Measurements from ENCODE around the gene SIAH1.
"Not testable (repeated sequence)": the region's sequence is repeated elsewhere in the genome, so short reads cannot be mapped to it uniquely, and the experiment has no call there.

SIAH1 gene, protein sequence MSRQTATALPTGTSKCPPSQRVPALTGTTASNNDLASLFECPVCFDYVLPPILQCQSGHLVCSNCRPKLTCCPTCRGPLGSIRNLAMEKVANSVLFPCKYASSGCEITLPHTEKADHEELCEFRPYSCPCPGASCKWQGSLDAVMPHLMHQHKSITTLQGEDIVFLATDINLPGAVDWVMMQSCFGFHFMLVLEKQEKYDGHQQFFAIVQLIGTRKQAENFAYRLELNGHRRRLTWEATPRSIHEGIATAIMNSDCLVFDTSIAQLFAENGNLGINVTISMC

DNA sequence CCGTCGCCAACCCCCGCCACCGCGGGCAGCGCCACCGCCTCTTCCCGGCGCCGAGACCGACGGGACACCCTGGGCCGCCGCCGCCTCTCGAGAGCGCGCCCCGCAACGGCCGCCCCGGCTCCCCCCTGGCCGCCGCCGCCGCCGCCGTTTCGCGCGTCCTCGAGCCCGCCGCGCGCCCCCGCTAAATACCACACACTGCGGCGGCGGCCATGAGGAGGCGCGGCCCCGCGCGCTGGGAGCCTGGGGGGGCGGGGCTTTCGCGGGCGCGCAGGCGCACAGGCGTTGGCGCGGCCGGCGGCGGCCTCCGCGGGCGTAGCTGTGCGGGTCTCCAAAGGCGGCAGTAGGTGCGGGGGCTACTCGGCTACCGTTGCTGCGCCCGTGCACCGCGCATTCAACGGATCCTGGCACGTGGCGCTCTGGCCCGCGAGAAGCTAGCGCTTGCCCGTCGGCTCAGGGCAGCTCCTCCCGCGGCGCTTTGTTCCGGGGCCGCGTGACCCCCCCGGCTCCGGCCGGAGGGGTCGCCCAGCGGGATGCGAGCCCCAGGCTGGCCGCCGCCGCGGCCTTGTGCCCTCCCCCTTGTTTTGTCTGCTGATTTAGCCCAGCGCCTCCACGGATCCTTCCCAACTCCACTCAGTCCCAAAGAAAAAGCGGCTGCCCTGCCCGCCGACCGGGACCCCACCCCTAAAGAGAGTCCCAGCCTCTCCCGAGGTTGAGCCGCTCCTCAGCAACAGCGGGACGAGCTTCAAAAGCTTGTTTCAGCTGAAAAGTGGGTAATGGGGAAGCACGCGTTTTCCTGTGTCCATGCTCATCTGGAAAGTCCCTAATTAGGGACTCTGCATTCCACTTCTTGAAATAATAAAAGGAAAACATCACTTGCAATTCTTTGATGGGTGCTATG, at the start of gene SIAH1:
TSS of gene SIAH1 (minus strand) at position 161 of the 898 bp plus-strand sequence. CDS start 22,985 bp downstream, outside the sequence.
- DNase-seq (ENCODE audit: low spot score), result peak; percentile 83

DNA sequence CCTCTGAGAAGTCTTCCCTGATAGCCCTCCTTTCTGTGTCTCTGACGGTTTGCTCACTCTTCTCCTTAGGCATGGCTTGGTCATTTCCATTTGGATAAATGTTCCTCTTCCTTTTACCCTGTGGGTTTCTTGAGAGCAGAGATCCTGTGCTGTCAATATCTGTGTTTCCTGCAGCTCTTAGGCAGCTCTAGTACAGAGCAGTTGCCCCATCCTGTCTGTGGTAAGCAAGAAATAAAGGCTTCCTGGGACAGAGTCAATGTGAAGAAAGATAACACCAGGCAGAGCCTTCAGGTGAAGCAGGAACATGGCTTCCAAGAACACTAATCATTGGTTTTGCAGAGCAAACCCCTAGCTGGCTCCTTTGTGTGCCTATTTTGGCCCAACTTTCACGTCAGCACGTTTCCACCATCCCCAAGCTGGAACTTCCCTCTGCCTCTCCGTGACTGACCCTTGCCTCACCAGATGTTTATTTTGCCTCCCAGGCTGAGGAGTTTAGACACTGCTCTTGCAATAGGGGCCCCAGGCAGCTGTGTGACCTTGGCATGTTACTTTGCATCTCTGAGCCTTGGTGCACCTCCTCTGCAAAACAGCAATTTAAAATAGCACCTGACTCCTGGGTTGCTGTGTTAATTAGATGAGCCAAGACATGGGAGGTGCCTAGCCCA, 49.6 kb upstream of the SIAH1 start:
- no peak for DNase-seq (ENCODE audit: low spot score)

GRCh38 chr16:48433850-48434530, 48.8 kb upstream of the SIAH1 start:
- no peak for DNase-seq (ENCODE audit: low spot score)

- no peak for DNase-seq (ENCODE audit: low spot score)
These were observed 48.1 kb upstream of the SIAH1 start for GRCh38 chr16:48433116-48433849.

GRCh38 chr16:48432136-48432535, 46.9 kb upstream of the SIAH1 start:
- no peak for DNase-seq (ENCODE audit: low spot score)

GRCh38 chr16:48430890-48431289, 45.7 kb upstream of the SIAH1 start:
- DNase-seq (ENCODE audit: low spot score), result no peak

DNA sequence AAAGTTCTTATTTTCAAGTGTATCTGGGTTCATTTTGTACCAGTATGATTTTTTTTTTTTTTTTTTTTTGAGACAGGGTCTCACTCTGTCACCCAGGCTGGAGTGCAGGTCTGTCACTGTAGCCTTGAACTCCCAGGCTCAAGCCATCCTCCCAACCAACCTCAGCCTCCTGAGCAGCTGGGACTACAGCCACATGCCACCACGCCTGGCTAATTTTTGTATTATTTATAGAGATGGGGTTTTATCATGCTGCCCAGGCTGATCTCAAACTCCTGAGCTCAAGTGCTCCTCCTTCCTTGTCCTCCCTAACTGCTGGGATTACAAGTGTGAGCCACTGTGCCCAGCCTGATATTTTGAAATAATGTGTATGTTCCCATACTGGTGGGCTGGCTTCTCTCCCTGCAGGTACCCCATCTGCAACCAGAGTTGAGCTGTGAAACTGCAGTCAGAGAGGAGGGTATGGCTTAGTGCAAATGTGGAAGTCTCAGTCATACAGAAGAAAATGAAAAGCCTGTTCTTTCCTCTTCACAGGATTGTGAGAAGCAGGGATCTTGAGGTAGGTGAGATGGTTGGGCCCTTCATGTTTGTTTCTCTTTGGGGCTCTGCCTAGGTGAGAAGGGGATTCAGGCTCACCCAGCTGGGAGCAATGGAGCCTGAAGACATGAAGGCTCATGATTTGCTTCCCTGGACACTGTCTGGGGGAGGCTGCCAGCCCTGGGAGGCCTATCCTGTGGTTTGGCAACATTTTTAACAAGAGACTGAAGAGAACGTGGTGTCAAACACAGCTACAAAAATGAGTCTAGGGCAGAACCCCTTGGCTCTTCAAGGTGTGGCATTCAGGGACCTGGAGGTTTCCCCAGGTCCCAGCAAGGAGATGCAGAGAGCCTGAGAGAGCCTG, 41.3 kb upstream of the SIAH1 start:
- no peak for DNase-seq (ENCODE audit: low spot score)

- DNase-seq (ENCODE audit: low spot score), result no peak
These were observed 37.3 kb upstream of the SIAH1 start for GRCh38 chr16:48422537-48422936.

GRCh38 chr16:48421741-48422140, 36.5 kb upstream of the SIAH1 start:
- DNase-seq (ENCODE audit: low spot score), result no peak

GRCh38 chr16:48420437-48420836, 35.2 kb upstream of the SIAH1 start:
- DNase-seq (ENCODE audit: low spot score), result no peak

GRCh38 chr16:48416617-48417016, 31.4 kb upstream of the SIAH1 start:
- not testable (repeated sequence) for DNase-seq (ENCODE audit: low spot score)

DNA sequence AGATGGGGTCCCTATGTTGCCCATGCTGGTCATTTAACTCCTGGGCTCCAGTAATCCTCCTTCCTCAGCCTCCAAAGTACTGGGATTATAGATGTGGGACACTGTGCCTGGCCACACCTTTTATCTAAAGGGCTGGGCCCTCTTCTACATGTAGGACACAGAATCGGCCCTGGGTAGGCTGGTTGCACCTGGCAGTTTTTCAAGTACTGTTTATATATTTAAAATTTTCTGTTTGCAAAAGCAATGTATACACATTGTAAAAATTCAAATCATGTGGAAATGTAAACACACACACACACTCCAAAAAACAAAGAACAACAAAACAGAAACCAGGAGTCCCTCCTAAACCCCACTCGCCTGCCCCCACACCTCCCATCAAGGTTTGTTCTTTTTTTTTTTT, 28.1 kb upstream of the SIAH1 start:
- DNase-seq (ENCODE audit: low spot score), result no peak

DNA sequence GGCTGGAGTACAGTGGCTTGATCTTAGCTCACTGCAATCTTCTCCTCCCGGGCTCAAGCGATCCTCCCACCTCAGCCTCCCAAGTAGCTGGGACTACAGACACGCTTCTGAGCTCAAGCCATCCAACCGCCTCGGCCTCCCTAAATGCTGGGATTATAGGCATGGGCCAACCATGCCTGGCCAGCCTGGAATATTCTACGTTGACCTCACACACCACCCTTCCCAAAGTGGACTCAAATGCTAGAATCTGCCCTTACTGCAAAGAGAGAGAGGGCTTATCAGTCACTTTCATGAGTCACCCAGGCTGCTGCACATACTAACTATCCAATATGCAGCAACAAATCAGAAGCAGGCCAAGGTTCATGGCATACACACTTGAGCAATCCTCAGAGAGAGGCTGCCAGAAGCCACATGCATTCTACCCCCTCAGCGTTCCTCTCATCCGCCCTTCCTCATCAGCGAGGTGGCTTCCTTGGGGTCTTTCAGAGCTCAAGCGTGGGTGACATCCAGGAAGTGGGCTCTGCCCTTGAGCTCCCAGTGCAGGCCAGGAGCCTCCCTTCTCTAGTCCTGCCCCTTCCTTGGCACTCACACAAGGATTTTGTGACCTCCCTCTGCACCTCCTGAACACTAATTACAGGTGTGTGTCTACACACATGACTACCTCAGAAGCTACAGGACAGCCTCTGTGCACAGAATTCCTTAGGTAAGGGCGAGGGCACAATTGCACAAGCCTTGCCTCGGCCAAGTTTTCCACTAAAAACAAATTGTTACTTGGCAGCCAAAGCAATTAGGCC, 24.8 kb upstream of the SIAH1 start:
- no peak for DNase-seq (ENCODE audit: low spot score)

GRCh38 chr16:48408688-48409087, 23.5 kb upstream of the SIAH1 start:
- DNase-seq (ENCODE audit: low spot score), result no peak

GRCh38 chr16:48405907-48406306, 20.7 kb upstream of the SIAH1 start:
- DNase-seq (ENCODE audit: low spot score), result no peak

DNA sequence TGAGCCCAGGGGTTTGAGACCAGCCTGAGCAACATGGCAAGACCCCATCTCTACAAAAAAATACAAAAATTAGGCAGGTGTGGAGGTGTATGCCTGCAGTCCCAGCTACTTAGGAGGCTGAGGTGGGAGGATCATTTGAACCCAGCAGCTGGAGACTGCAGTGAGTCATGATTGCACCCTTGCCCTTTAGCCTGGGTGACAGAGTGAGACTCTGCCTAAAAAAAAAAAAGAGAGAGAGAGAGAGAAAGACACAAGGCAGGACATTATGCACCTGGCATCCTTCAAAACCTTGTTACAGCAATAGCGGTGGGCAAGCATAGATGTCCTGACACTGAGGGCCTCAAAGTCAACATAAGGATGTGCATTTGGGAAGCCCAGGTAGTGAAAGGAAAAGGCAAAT, 19.9 kb upstream of the SIAH1 start:
- DNase-seq (ENCODE audit: low spot score), result no peak

GRCh38 chr16:48402547-48402946, 17.3 kb upstream of the SIAH1 start:
- not testable (repeated sequence) for DNase-seq (ENCODE audit: low spot score)

DNA sequence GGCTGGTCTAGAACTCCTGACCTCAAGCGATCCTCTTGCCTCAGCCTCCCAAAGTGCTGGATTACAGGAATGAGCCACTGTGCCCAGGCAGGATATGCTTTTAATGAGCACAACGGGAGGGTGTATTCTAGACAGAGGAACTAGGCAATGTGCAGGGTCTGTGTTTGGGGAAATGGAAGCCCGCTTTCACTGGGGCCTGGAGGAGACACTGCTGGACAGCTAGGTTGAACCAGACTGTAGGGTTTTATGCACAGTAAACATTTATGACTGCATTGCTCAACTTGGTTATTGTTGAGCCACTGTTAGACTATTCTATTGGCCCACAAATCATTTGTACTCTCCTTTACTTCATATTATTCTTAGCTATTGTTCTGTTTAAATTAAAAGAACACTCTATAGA, 10.2 kb upstream of the SIAH1 start:
- DNase-seq (ENCODE audit: low spot score), result no peak

DNA sequence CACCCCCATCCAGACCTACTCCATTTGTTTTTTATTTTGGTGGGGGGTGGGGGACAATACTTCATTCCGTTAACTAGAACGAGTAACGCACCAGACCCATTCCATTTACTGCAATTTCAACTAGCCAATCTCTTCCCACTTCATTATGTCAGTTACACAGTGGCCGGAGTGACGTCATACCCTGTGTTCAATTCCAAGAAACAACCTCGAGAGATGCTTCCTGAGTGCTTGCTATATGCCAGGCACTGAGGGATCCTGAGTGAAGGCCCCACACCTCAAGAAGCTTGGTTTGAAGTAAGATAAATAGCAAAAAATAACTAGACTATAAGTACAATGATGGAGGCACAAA, 9.1 kb upstream of the SIAH1 start:
- no peak for DNase-seq (ENCODE audit: low spot score)

All from CD4-positive, alpha-beta T cell treated with Interleukin-6 at 100 ng/mL for 8 hours (primary cell).